PC-9 (cell line): ENCODE measurements around the gene GLA. TPM values are rescaled to one million over a fixed set of nuclear protein-coding genes. Genes with fewer than 3 reads are reported as not detected.

Source experiments
- Bru-seq: library from RNA; stranded (reverse); fragments of 400-500 nt; gene quantifications from one replicate; lab custom pipeline; 2021; lab: Mats Ljungman, UMichigan
- BruChase-seq, 2 experiments: library from RNA; stranded (reverse); fragments of 400-500 nt; gene quantifications; one replicate each; lab custom pipeline; 2021; lab: Mats Ljungman, UMichigan
- BruUV-seq: library from RNA; stranded (reverse); fragments of 400-500 nt; replicated peaks from 2 replicates; lab custom pipeline; 2021; lab: Mats Ljungman, UMichigan
- CTCF ChIA-PET: fragments of 300-600 bp; sonication (Branson Sonifier 250); formaldehyde crosslinking; loops from one replicate; lab custom pipeline; 2022; ENCODE audit warnings: antibody characterized with exemption; lab: Charles Lee
- POLR2A ChIA-PET: fragments of 300-600 bp; sonication (Branson Sonifier 250); formaldehyde crosslinking; loops from one replicate; lab custom pipeline; 2022; ENCODE audit warnings: antibody characterized with exemption; ENCODE audit not compliant: unreplicated experiment; lab: Charles Lee
- DNase-seq, 2 experiments: peaks; one replicate each; pipeline versions ENCODE4 v3.0.0 to v3.0.0-alpha.2; 2015 to 2022; ENCODE audit warnings: mixed read lengths in 1 of 2
- H2AFZ ChIP-seq: fragments of 200-600 bp; sonication (generic); 2 replicates; pipeline ENCODE4 v1.8.1; 2017; ENCODE audit warnings: antibody characterized with exemption
- H3F3A ChIP-seq: fragments of 200-600 bp; sonication (generic); 2 replicates; pipeline ENCODE4 v1.8.1; 2017; ENCODE audit warnings: antibody characterized with exemption, mild to moderate bottlenecking, low read depth; ENCODE audit not compliant: insufficient read depth
- H3K27ac ChIP-seq: fragments of 200-600 bp; sonication (generic); 2 replicates; pipeline ENCODE4 v1.6.1; 2016; ENCODE audit warnings: mixed run types
- H3K27me3 ChIP-seq: fragments of 200-600 bp; sonication (generic); 2 replicates; pipeline ENCODE4 v1.6.1; 2016; ENCODE audit warnings: low read depth, mixed run types; ENCODE audit not compliant: insufficient read depth
- H3K36me3 ChIP-seq: fragments of 200-600 bp; sonication (generic); 2 replicates; pipeline ENCODE4 v1.6.1; 2016; ENCODE audit warnings: low read depth, mixed run types
- H3K4me1 ChIP-seq: fragments of 200-600 bp; sonication (generic); replicated peaks from 2 replicates; pipeline ENCODE4 v1.6.1; 2016; ENCODE audit warnings: mixed run types; ENCODE audit not compliant: insufficient read depth
- H3K4me2 ChIP-seq: fragments of 200-600 bp; sonication (generic); 2 replicates; pipeline ENCODE4 v1.6.1; 2017; ENCODE audit warnings: mixed run types
- H3K4me3 ChIP-seq: fragments of 200-600 bp; sonication (generic); 2 replicates; pipeline ENCODE4 v1.6.1; 2016; ENCODE audit warnings: mixed run types
- H3K79me2 ChIP-seq: fragments of 200-600 bp; sonication (generic); 2 replicates; pipeline ENCODE4 v1.6.1; 2017; ENCODE audit warnings: low read depth, mixed run types
- H3K9me2 ChIP-seq: fragments of 200-600 bp; sonication (generic); 2 replicates; pipeline ENCODE4 v1.8.1; 2017; ENCODE audit warnings: mild to moderate bottlenecking; ENCODE audit not compliant: insufficient read depth
- H3K9me3 ChIP-seq: fragments of 200-600 bp; sonication (generic); 2 replicates; pipeline ENCODE4 v1.8.1; 2016; ENCODE audit warnings: low read depth; ENCODE audit not compliant: insufficient read depth
- H4K20me1 ChIP-seq: fragments of 200-600 bp; sonication (generic); 2 replicates; pipeline ENCODE4 v1.8.1; 2017; ENCODE audit not compliant: insufficient read depth
- CTCF ChIP-seq: fragments of 200-600 bp; sonication (generic); conservative IDR thresholded peaks from 2 replicates; pipeline ENCODE4 v1.6.1; 2017; ENCODE audit warnings: mixed run types, antibody characterized with exemption, mild to moderate bottlenecking, moderate library complexity
- EZH2 ChIP-seq: fragments of 200-600 bp; sonication (generic); IDR thresholded peaks from 2 replicates; pipeline ENCODE4 v1.8.0; 2017; ENCODE audit warnings: antibody characterized with exemption, low read depth
- intact Hi-C: fragments of 100-400 bp; cut with micrococcal nuclease; formaldehyde crosslinking; loops from one replicate; pipeline ENCODE4 v1.10.0; 2022; ENCODE audit not compliant: unreplicated experiment
- long read RNA-seq: library from polyadenylated mRNA; stranded (forward); transcript quantifications from one replicate; pipeline ENCODE4 v2.0.0, GENCODE V29; 2022
- total RNA-seq: library from RNA; stranded (reverse); gene quantifications from 2 replicates; pipeline ENCODE4 v1.2.3, GENCODE V29; 2021

The GLA gene
- total RNA-seq (72.2 and 80.5 TPM in 2 replicates), Bru-seq, nascent RNA (percentile 95 among the genes with signal in this experiment), BruChase-seq, experiment 1, labeled RNA remaining after a 2-hour chase (percentile 80 among the genes with signal in this experiment), BruChase-seq, experiment 2, labeled RNA remaining after a 6-hour chase (percentile 95 among the genes with signal in this experiment)
- long read RNA-seq, transcript GLA-204 (3 exons, 793 nt): minor isoform, 19 of 184 reads
- long read RNA-seq, transcript GLA-201 (7 exons, 1,318 nt): major isoform, 142 of 184 reads
- long read RNA-seq, partial matches to known transcripts: 2 of 184 reads
- long read RNA-seq, other reads (novel, unspliced or antisense): 20 of 184 reads

DNA sequence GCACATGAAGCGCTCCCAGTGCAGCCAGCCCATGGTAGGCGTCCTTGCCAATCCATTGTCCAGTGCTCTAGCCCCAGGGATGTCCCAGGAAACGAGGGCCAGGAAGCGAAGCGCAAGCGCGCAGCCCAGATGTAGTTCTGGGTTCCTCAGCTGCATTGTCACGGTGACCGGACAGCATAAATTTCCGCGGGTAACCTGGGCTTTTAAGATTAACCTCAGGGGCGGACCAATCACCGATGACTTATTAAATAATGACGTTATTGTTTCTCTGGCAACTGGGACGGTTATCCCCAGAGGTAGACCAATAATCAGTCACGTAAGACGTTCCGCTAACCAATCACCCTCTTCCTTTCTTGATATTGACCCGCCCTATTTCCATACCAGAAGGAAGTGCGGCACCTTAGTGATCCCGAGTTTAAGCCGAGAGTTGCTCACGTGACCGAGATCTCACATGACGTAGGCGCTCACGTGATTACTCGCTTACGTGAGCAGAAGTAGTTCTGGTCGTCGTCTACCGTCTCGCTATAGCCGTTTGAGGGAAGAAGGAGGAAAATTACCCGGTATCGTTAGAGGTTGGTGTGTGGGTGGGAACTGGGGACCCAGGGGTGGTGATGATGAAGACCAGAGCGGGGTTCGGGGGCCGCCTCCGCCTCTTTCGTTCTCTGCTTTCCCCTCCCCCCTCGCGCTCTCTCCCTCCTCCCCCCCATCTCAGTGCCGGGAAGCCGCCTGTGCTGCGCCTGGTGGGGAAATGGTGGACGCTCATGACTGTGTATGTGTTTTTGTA is at the start of gene GLA, which contains the start of gene HNRNPH2:
TSS of gene GLA (minus strand) at position 178 of the 784 bp plus-strand sequence. CDS start at position 156, 22 bp downstream.
TSS of gene HNRNPH2 (plus strand) at position 475 of the 784 bp plus-strand sequence. CDS start 3,767 bp downstream, outside the sequence.
- Histone ChIP-seq H3K9me2 (no peaks in the 10 kb centered on the region), H4K20me1 (peaks cover 16% of the 10 kb centered on the region), H2AFZ (peak within 1 kb of the TSS; percentile 77), H3K4me1 (peaks cover 20% of the 10 kb centered on the region), H3F3A (0 out of 2 replicates have a peak, but pooled peaks cover 6% of the 10 kb centered on the region), H3K79me2 (peaks cover 83% of the 10 kb centered on the region), H3K9me3 (no peaks in the 10 kb centered on the region), H3K4me2 (peak within 1 kb of the TSS; percentile 93), H3K27me3 (no peaks in the 10 kb centered on the region), H3K4me3 (peak within 1 kb of the TSS; percentile 93), H3K27ac (peak within 1 kb of the TSS; percentile 91), H3K36me3 (peaks cover 6% of the 10 kb centered on the region; the same call in 1 of the 2 replicates)
- ChIA-PET POLR2A (interaction anchor here (0.7 kb wide), 1 partner anchor 8 kb away, joined by 6 read pairs; no protein-coding TSS in a partner anchor), CTCF (no interaction called here)
- BruUV-seq: no TSS peak
- intact Hi-C loops: loop anchor here (5.0 kb wide), 2 partner anchors 209 to 761 kb away; partner anchors contain the start of gene ARMCX6
- DNase-seq: peak; percentile 87 to 99
- TF ChIP-seq EZH2 (no peak), CTCF (no peak)

DNA sequence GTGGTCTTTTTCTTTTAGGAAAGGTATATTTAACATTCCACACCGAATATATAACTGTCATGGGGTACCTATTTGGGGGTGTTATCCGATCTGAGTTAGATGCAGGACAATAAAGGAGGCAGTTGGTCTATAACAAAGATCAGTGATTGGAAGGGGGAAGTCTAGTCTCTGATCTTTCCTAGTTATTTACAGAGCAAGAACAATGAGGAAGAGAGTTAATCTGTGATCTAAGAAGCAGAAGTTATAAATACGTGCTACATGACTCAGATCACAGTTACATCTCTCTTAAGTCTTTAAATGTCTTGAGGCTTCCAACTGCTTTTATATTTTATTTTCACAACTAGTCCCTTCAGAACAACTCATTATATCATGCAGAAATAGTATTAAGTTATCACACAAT is 44.3 kb upstream of the GLA start:
- Histone ChIP-seq H3K36me3 (no peaks in the 10 kb centered on the region), H3K9me2 (no peaks in the 10 kb centered on the region), H3K79me2 (no peaks in the 10 kb centered on the region), H3K9me3 (no peaks in the 10 kb centered on the region), H3K27me3 (no peaks in the 10 kb centered on the region), H4K20me1 (no peaks in the 10 kb centered on the region), H3K4me3 (no peak overlapping the region), H3K4me2 (no peak overlapping the region), H2AFZ (no peak overlapping the region), H3F3A (no peaks in the 10 kb centered on the region), H3K4me1 (no peaks in the 10 kb centered on the region), H3K27ac (no peak overlapping the region)
- intact Hi-C loops: no loop called here
- CTCF ChIA-PET: no interaction called here
- POLR2A ChIA-PET: no interaction called here
- TF ChIP-seq EZH2: no peak
- TF ChIP-seq CTCF: no peak
- no TSS peak for BruUV-seq
- DNase-seq: peak in 1 of 2 experiments; percentile 39

DNA sequence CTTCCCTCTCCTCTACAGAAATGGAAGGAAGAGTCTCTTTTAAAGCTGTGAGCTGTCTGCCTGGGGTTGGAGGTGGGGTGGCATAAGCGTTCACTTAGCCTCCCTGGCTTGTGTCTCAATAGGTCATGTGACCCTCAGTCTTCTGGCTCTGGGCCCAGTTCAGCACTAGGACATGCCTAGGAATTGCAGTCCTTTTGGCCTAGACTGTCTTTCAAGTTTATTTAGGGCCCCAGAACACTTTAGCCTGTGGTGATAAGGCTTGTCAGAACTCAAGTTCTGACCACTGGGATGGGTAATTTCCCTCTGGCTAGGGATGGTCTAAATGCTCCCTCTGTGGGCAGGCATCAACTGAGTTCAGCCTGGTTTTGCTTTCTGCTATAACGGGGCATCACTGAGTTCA is 43.2 kb upstream of the GLA start:
- H2AFZ ChIP-seq: no peak overlapping the region
- no peaks in the 10 kb centered on the region for H3K36me3 ChIP-seq
- no peaks in the 10 kb centered on the region for H3K79me2 ChIP-seq
- H4K20me1 ChIP-seq: no peaks in the 10 kb centered on the region
- H3K9me2 ChIP-seq: no peaks in the 10 kb centered on the region
- no peaks in the 10 kb centered on the region for H3K27me3 ChIP-seq
- no peak overlapping the region for H3K4me2 ChIP-seq
- ChIA-PET CTCF (no interaction called here), POLR2A (no interaction called here)
- DNase-seq: no peak
- no TSS peak for BruUV-seq
- H3K4me1 ChIP-seq: no peaks in the 10 kb centered on the region
- H3K27ac ChIP-seq: no peak overlapping the region
- no peak overlapping the region for H3K4me3 ChIP-seq
- no peaks in the 10 kb centered on the region for H3F3A ChIP-seq
- TF ChIP-seq CTCF: no peak
- TF ChIP-seq EZH2: no peak
- no peaks in the 10 kb centered on the region for H3K9me3 ChIP-seq
- intact Hi-C loops: no loop called here
